HG03432 (cell line): ENCODE results near the gene KLHL2.

Experiments
- ATAC-seq: cut with Tn5 transposase; IDR thresholded peaks from one replicate; pipeline ENCODE4 v1.9.1; 2021; ENCODE audit warnings: mild to moderate bottlenecking, moderate library complexity; ENCODE audit not compliant: unreplicated experiment

KLHL2 gene

DNA sequence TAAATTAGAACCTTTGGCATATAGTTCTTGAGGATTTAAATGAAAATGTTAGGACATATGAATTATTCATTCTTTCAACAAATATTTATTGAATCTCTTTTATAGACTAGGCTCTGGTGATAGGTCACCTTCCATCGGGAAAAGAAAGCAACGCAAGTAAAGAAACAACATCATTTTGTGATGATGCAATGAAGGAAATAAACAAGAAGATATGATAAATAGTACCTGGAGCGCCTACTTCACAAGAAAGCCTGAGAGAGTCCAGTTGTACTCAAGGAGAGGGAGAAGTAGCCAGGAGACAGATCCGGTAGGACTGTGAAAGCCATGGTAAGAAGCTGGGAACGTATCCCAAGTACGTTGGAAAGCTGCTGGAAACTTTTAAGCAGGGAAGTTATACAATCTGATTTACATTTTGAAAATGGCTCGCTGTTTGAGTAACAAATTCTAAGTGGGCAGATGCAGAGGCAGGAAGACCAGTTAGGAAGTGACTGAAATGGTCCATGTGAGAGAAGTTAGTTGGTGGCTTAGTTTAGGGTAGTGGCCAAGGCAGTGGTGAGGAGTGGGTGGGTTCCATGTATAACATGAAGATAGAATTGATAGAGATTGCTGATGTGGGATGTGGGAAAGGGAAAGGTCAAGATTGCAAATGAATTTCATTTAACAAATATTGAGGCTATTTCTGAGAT lies 153.8 kb downstream of the KLHL2 start:
- no peak for ATAC-seq

DNA sequence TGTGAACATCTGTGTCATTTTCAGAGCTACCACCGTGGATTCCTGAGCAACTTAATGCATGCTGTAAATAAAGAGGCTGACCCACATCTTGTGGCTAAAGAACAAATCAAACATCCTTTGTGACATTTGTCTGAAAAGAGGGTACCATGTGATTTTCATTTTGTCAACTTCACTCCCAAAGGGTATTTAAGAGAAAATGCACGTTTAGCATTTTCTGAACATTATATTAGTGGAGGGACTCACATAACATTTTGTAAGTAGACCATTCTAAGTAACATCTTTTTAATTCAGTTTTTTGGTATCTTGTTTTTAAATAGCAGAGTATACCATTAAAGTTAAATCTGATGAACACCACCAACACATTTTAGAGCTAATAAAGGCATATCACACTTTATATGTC lies 154.4 kb downstream of the KLHL2 start:
- ATAC-seq: no peak

DNA sequence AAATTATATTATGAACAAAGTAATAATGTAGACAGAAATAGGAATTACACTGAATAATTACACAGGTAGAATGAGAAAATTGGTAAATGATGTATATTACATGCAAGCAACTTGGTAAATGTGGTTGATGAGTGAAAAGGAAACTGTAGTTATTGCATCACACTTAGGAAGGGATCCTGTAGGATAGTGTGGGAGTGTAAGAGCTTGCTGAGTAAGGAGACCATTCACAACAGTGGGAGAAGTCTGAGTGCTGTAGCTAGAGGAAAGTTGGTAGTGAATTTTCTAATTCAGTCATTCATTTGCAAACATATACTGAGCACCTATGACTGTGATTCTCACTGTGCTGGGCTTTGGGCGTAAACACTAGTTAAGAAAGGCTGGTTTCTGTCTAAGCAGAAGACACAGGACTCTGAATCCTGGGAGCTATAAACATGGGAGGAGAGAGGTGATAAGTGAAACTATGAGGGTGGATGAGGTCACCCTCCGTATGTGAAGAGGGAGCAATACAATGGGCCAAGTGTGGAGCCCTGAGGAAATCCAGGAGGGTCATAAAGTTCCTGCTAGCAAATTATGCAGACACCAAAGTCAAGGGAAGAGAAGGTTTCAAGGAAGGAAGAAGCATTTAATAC lies 157.2 kb downstream of the KLHL2 start:
- ATAC-seq: no peak

DNA sequence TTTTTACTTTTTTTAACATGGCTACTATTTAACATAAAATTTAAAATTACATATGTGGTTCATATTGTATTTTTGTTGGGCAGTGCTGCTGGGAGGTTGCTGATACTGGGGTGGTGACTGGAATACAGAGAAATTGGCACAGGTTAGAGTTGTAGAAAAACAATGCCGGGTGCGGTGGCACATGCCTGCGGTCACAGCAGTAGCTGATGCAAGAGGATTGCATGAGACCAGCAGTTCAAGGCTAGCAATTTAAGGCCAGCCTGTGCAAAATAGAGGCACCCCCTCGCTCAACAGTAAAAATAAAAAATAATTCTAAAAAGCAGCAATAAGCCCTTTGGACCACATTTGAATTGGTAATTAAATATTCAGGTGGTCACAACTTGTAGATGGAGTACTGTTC lies 159.7 kb downstream of the KLHL2 start:
- ATAC-seq: no peak

DNA sequence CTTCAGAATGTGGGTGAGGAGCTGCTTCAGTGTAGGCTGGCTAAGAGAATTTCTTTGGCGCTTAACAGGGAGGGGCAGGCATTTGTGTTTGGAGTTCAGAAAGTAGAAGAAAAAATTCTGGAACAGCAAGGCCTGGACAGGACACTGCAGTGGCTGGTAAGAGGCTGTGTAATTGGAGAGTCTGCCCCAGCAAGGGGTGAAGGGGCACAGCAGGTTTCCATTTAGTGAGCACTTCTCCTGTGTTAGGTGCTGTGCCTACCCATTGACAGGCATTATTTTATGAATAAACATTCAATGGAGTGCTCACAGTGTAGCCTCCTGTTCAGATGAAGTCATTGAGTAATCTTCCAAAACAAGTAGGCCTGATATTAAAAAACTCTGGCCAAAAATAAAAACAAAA lies 160.8 kb downstream of the KLHL2 start:
- ATAC-seq: no peak

DNA sequence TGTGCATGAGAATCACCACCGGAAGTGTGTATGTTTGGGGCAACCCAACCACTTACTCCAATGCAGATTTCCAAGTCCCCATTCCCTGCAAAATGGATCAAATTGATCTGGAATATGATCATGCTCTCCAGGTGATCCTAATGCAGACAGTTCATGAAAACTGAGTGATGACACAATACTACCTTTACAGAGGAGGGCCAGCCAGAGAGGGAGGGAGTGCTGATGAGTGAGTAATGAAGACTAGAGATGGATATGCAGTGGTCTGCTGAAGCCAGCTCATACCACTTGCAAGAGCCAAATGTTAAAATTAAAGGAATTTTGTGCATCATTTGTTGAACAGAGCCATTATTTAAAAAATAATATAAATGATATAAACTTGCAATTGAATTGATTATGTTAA lies 161.2 kb downstream of the KLHL2 start:
- ATAC-seq: no peak

DNA sequence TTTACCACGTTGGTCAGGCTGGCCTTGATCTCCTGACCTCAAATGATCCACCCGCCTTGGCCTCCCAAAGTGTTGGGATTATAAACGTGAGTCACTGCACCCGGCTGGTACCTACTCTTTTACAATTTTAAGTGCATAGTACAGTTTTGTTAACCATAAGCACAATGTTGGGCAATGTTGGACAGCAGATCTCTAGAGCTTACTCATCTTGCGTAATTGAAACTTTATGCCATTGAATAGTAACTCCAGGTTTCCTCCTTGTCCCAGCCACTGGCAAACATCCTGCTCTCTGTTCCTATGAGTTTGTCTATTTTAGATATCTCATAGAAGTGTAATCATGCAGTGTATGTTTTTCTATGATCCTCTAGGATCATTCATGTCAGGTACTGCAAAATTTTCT lies 162.2 kb downstream of the KLHL2 start:
- no peak for ATAC-seq

DNA sequence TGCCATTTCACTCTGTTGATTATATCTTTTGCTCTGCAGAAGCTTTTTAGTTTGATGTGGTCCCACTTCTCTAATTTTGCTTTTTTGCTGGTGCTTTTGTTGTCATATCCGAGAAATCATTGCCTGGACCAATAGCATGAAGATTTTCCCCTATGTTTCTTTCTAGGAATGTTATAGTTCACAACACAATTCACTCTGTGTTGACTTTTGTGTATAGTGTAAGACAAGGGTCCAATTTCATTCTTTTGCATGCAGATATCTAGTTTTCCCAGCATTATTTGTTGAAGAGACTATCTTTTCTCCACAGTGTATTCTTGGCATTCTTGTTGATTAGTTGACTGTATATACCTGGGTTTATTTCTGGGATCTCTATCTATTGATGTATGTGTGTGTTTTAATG lies 163.2 kb downstream of the KLHL2 start:
- no peak for ATAC-seq
